AML-193 (cell line): ENCODE results near the gene RESP18.
"Not testable (repeated sequence)": the region's sequence is repeated elsewhere in the genome, so short reads cannot be mapped to it uniquely, and the experiment has no call there.

Experiments
- DNase-seq, 2 experiments: peaks; one replicate each; lab custom pipeline; 2025; lab: John Stamatoyannopoulos, UW

Gene RESP18

DNA sequence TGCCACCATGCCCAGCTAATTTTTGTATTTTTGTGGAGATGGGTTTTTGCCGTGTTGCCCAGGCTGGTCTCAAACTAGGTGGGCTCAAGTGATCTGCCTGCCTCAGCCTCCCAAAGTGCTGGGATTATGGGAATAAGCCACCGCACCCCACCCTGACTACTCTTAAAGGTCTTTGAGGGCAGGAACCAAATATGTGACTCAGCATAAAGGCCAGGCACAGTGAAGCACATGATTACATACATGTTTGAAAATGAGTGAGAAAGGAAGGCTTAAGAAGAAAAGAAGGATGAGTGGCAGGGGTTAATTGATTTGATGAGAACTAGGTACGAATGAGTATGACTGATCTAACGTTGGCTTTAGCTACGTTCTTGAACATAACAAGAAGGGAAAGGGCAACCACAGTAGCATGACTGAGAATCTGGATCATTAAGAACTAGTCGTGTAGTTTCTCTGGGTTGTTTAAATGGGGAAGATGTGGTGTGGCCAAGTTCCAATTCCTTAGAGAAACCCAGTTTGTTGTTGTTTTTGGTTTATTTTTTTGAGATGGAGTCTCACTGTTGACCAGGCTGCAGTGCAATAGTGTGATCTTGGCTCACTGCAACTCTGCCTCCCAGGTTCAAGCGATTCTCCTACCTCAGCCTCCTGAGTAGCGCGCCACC, 6.8 kb downstream of the RESP18 start:
- no peak for DNase-seq

DNA sequence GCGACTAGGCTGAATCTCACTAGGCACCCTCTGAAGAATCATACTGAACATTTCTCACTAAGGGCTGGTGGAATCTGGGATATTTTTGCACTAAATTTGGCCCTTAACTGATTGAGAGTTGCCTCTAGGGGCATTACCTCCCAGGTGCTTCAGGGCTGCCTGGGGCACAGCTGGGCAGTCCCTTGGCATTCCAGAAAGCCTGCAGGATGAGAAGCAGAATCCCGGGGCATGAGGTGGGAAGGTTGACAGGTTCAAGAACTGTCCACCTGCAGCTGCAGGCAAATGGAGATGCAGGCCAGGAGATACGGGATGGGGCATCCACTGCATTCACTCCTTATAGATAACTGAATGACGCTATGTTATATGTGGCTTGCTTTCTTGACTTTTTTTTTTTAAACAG, 7.4 kb downstream of the RESP18 start:
- no peak for DNase-seq

DNA sequence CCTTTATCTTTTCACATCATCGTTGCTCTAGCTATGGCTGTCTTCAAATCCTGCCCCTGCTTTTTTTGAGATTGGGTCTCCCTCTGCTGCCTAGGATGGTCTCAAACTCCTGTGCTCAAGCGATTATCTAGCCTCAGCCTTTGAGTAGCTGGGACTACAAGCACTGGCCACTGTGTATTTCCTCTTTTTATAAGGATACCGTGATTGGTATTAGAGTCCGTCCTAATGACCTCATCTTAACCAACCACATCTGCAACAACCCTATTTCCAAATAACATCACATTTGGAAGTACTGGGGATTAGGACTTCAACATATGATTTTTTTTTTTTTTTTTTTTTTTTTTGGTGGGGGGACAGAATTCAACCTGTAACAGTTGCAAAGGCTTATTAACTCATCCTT, 9.1 kb downstream of the RESP18 start:
- DNase-seq: no peak

DNA sequence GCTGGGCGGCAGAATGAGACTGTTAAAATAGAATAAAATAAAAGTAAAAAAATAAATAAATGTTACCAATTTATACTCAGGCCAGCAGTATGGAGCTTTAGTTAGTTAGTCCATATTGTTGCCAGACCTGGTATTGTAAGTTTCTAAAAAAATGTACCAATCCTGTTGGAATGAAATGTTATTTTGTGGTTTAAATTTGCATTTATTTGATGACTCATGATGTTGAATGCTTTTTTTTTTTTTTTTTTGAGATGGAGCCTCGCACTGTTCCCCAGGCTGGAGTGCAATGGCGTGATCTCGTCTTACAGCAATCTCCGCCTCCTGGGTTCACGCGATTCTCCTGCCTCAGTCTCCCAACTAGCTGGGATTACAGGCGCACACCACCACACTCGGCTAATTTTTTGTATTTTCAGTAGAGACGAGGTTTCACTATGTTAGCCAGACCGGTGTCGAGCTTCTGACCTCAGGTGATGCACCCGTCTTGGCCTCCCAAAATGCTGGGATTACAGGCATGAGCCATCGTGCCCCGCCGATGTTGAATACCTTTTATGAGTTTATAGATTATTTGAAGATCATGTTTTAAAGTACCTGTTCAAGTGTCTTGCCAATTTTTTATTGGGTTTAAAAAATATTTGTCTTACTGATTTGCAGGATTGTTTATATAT, 17.6 kb downstream of the RESP18 start:
- DNase-seq: no peak

DNA sequence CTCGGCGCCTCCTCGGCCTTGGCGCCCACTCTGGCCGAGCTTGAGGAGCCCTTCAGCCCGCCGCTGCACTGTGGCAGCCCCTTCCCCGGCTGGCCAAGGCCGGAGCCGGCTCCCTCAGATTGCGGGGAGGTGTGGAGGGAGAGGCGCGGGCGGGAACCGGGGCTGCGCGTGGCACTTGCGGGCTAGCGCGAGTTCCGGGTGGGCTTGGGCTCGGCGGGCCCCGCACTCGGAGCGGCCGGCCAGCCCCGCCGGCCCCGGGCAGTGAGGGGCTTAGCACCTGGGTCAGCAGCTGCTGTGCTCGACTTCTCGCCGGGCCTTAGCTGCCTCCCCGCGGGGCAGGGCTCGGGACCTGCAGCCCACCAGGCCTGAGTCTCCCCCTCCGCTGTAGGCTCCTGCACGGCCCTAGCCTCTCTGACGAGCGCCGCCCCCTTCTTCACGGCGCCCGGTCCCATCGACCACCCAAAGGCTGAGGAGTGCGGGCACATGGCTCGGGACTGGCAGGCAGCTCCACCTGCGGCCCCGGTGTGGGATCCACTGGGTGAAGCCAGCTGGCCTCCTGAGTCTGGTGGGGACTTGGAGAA, 19.8 kb downstream of the RESP18 start:
- DNase-seq: not testable (repeated sequence)

DNA sequence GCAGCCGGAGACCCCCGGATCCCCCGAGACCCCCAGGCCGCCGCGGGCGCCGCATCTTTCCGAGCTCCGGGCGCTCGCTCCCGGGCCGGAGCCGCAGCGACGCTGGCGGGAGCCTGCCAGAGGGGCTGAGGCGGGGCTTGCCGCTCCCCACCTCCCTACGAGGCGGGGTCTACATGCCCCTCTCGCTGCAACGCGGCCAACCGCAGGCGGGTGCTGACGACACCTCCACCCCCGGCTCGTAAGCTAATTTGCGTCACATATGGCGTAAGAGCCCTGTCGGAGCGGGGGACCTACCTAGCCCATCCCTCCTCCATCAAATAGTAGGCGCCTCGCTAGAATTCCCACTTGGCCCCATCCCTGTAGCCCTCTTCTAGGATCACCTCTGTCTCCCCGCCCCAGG, 23.3 kb downstream of the RESP18 start, which contains the start of gene PTPRN:
TSS of gene PTPRN (minus strand) at position 124 of the 400 bp plus-strand sequence. CDS start at position 55, 69 bp downstream.
- no peak for DNase-seq

DNA sequence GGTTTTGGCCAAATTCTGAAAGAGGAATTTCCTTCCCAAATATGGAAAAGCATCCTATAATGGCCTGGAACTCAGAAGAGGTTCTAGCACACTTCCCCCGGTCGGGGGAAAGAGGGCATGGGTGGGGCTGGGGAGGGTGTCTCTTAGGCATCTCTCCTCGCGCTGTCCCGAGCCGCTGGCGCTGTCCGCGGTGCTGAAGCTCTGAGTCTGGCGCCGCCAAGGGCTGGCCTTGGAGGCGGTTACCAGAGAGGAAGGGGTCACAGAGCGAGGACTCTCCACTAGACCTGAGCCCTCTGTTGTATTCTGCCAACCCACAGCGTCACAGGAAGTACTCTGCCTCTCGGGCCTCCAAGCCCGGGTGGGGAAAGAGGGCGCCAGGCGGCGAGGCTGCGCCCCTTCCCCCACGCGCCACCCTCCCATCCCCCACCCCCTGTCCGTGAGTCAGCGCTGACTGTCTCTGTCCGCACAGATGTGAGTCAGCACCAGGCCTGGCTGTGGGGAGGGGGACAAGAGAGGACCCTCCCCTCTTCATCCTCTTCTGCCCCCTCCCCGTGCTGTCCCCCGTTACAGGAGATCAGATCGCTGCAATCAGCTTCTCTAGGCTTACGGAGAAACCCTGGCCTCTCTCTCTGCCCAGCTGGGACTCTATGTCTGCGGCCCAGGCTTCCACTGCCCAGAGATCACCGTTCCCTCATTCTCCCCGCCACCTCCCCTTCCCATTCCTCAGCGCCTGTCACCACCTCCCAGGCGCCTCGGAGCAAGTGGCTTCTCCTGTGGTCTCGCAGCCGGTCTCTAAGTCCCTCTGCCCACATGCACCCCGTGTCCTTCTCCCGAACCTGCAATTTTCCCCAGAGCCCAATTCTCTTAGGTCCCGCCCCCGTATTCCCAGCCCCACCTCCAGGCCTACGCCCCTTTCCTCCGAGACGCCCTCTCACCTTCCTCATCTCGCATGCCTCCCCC, 24.1 kb downstream of the RESP18 start:
- peak; percentile 10 to 15 for DNase-seq

DNA sequence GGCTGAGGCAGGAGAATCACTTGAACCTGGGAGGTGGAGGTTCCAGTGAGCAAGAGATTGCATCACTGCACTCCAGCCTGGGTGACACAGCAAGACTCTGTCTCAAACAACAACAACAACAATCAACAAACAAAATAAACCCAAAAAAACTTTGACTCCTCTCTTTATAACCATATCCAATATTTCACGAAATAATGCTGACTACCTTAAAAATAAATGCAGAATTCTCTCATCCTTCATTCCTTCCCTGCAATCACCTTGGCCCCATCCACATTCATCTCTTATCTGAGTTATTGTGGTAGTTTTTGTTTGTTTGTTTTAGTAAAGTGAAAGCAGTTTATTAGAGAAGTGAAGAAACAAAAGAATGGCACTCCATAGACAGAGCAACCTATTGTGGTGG, 26.5 kb downstream of the RESP18 start:
- no peak for DNase-seq

DNA sequence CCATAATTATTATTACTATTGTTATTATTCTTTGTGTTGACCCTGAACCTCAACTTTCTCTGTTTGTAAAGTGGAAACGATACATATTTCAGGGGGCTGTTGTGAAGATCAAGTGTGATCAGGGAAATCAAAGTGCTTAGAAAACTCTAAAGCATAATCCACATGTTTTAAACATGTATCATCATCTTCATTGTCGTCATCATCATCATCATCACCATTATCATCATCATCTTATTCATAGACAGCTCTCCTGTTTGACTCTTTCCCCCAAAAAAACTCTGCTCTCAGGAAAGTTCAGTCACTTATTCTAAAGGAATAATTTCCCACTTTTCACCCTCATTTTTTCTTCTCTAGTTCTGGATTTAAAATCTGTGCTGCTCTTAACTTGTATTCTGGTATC, 28.3 kb downstream of the RESP18 start:
- no peak for DNase-seq

DNA sequence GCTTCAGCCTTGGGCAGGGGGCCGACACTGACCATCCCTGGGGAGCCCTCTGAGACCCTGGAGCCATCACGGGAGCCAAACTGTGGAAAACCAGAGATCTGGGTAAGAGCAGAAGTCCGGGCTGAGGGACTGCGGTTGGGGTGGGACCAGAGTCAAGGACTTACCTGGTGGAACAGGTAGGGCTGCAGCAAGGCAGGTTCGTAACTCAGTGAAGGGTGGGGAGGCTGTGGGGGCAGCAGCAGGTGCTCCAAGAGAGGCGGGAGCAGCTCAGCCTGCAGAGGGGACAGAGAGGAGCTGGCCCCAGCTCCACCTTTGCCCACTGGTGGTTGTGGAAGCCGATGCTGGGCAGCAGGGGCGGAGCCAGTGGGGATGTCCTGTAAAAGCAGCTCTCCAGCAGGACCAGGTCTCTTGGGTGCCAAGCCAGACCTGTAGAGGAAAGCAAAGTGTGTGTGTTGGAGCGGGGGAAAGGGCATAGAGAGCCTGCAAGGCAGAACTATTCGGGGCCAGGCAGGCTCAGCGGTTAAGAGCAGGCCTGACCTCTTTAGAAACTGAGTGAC, 30.1 kb downstream of the RESP18 start:
- DNase-seq: no peak

DNA sequence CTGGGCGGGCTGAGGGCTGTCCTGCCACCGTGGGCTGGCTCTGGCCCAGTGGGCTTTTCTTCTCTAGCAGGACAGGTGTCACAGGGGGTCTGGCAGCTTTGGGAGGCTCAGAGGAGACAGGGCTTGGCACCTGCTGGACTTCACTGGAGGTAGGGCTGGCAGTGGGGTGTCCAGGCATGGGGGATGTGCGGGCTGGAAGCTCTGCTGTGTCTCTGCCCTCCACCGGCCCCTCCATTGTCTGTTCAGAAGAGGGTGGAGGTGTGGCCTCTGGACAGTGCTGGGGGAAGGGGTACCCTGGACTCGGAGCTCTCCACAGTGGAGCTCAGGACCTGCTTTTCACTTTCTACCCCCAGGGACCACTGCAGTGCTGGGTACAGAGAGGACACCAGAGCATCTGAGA, 32.5 kb downstream of the RESP18 start:
- DNase-seq: no peak

DNA sequence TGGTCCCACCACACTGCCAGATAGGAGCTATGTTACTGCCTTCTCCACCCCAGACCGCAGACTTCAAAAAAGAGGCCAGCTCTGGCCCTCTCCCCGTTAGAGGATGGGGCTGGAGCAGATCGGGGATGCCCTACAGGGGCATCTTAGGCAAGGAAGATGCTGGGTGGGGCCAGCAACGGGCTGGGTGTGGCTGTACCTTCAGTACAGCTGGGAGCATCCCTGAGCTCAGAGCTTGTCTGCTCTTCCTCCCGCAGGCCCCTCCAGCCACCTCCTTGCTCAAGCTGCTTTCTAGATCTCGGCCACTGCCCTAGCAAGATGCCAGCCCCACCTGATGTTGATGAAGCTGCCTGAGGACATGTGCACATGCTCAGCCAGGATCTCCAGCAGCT, 33.2 kb downstream of the RESP18 start:
- DNase-seq: no peak

DNA sequence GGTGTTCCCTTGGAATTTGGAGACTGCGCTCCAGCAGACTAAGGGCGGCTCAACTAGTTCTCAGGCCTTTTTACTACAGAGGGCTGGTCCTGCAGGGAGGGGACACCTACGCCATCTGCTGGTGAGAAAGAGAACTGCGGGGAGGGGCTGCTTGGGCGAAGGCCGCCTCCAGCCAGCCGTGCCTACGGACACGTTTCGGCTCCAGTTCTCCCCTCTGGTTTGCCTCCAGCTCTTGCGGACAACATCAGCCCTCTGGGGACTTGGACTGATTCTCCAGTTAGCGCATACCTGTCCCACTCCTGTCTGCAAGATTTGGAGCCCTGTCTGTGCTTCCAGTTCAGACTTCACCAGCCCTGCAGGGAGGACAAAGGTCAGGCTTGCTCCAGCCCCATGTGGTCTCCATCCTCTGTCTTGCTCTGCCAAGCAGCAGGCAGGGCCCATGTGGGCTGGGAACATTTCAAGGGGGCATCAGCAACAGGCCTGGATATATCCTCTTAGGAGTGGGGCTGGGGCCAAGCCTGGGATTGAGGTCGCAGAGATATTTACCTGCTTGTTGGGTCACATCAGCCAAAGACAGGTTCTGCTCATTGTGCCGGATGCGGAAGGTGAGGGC, 33.7 kb downstream of the RESP18 start:
- DNase-seq: peak; percentile 44 to 56

DNA sequence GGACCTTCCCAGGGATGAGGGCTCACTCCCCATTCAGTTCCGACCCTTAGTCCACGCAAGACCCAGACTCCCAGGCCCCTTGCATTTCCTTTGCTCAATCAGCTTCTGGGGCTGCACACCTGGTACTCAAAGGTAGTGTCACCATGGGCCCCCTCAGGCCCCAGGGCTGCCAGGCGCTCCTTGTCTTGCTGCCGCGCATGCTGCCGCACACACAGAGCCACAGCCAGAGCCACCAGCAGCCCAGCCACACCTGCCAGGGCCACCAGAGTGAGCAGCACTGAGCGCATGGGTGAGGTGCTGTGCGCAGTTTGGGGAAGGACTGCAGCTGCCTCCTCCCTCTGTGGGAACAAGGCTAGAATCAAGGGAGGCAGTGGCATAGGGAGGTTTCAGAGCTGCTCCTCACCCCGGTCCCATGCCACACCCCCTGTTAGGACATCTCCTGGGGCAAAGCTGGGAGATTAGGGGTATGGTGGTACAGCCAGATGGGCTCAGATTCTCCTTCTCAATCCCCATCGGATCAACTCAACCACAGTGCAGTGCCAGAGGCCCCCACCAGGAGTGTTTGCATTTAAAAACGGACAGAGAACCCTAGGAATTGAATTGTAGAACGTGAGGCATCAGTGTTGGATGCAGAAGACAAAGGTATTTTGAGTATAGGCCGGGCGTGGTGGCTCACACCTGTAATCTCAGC, 34.6 kb downstream of the RESP18 start:
- no peak for DNase-seq

DNA sequence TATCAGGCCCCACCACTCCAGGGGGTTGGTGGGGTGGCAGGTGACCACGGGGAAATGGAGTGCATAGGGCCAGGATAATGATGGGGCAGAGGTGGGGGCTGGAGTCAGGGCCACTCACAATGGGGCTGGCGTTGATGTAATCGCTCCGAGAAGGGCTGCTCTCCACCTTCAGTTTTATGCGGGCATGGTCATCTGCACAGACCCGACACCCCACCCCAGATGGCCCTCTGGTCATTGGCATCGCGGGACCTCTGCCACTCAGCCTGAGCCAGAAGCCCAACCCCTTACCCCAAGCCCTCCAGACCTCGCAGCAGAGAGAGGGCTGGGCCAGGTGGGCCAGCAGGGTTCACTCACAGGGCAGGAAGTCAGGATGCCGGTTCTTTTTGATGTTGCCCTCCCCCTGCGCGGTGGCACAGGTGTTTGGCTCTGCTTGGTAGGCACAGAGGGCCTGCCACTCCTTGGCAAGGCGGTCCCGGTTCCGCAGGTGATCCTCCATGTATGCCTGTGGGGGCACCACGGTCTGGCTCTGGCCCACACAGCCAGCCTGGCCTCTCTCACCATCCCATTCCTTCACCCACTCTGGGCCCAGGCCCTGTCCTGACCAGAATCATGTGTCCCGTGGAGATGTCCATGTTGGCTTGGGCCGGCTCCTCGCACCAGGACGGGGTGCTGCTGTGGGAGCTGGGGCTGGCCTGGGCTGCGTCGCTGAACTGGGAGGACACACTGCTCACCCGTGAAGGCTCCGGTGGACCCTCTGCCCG, 35.7 kb downstream of the RESP18 start:
- DNase-seq: no peak

DNA sequence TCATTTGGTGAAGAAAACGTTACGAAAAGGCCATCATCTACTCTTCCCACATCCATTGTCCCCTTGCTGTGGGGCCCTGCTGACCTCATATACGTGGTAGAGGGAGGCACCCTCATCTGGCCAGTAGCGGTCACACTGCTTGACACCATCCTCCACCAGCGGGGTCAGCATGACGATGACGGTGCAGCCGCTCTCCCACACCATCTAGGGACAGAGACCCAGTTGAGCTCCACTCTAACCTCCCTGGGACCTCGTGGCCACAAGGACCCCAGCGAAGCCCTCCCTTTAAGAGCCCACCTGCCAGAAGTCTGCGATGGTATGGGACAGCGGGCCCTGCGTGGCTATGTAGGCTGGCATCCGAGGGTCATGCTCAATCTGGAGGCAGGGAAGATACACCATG, 36.4 kb downstream of the RESP18 start:
- no peak for DNase-seq

DNA sequence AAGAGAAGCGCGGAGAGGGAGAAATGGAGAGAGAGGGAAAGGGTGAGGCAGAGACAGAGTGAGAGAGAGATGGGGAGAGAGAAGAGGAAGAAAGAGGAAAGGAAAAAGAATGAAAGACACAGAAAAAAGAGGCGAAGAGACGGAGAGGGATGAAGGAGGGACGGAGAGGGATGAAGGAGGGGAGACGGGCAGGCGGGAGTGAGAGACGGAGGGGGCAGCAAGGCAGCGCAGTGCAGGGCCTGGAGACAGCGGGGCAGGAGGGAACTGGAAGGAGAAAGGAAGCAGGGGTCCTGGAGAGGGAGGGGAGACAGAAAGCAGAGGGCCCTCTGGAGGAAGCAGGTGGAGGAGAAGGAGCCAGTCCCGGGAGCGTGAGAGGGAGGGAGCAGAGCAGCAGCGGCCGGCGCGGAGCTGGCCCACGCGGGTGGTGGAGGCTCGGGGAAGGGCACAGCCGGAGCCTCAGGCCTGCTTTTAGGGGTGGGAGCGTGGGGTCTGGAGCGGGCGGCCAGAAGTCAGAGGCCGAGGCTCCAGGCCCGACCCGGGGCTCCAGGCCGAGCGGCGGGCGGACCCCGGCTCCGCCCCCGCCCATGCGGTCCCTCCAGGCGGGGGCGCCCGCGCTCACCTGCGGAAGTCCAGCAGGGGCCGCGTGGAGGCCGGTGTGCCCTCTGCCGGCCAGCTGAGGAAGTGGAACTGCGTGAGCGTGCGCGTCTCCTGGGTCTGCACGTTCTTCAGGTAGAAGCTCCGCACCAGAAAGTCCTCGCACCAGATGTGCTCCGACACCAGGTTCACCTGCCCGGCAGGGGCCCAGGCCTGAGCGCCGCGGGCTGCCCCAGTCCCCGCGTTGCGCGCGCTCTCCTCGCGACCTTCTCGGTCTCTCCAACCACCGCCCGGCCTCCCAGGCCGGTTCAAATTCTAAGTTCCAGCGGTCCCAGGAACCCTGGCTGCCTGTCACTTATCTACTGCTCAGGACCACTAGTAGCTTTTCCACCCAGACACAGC, 37.9 kb downstream of the RESP18 start:
- peak; percentile 58 to 62 for DNase-seq

DNA sequence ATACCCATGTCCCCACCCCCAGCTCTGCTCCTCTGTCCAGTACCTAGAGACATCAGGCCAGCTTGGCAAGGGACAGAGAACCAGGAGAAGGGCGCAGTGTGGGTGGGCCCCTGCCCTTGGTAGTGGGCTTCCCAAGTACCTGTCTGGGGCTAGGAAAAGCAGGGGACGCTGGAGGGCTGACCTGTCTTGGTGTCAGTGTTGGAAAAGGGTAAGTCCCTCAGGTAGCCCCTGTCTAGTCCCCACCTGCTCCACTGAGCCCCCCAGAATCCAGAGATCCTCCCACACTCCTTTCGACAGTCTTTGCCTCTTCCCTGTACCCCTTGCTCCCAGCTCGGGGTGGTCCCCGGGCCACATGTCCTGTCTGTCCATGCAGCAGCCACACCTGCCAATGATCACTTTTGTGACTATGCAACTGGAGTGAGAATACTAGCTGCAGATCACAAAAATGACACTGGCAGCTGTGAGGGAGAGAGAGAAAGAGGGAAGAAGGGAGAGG, 38.8 kb downstream of the RESP18 start:
- DNase-seq: no peak

DNA sequence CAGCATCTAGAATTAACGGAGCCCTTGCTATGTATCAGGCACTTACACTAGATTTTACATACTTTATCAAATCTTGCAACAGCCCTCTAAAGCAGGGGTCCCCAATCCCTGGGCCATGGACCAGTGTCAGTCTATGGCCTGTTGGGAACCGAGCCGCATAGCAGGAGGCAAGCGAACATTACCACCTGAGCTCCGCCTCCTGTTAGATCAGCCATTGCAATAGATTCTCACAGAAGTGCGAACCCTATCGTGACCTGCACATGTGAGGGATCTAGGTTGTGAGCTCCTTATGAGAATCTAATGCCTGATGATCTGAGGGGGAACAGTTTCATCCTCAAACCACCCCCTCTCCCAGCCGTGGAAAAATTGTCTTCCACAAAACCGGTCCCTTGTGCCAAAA, 39.9 kb downstream of the RESP18 start:
- DNase-seq: no peak
